HuH-7.5 (cell line): ENCODE results near the gene HOXC5.

ENCODE experiments used
- DNase-seq: peaks from one replicate; pipeline ENCODE4 v3.0.0; 2011; ENCODE audit warnings: low spot score

The HOXC5 gene

DNA sequence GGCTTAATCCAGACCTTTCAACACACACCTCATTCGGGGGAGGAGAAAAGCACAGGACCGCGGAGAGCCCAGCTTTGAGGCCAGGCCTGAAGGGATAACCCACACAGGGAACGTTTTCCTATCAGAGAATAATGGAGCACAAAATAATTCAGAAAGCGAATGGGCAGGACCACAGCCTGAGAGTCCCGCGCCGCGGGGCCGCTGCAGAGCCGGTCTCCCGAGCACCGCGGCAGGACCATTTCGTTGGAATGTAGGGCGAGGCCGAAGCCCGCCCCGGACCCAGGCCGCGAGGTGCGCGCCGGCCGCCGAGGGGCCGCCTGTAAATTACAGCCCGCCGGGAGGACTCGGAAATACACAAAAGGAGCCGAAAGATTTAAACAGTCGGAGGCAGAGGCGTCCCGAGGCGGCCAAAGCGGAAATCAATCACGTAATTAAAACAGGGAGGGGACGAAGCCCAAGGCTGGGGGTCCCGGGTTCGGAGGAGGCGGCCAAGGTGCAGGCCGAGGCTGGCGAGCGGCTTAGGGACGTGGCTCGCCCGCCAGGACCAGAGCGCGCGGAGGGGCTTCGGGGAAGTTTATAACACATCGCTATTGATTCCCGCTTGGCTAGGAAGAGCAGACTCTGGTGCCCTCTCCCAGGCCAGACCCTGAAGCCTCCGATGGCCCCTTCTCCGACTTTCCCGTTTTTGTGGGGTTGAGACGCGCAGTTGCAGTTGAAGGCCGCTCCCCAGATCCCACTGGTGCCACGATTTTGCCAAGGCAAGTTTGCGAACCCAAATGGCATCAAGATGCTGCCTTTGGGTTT is 14.5 kb downstream of the HOXC5 start:
- DNase-seq = no peak

DNA sequence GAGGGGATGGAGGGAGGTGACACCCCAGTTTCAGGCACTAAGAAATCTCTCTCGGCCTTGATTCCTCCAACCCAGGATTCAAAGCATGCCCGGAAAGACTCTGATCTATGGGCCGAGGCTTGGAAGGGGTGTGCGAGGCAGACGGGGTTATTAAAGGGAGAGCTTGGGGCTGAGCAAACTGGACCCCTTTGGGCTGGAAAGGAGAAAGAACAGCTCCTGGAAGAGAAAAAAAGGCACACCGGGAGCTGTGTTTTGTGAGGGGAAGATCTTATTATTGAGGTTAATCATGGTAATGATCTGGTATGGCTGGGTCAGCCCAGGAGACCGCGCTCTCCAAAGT is 15.1 kb downstream of the HOXC5 start:
- DNase-seq = no peak

DNA sequence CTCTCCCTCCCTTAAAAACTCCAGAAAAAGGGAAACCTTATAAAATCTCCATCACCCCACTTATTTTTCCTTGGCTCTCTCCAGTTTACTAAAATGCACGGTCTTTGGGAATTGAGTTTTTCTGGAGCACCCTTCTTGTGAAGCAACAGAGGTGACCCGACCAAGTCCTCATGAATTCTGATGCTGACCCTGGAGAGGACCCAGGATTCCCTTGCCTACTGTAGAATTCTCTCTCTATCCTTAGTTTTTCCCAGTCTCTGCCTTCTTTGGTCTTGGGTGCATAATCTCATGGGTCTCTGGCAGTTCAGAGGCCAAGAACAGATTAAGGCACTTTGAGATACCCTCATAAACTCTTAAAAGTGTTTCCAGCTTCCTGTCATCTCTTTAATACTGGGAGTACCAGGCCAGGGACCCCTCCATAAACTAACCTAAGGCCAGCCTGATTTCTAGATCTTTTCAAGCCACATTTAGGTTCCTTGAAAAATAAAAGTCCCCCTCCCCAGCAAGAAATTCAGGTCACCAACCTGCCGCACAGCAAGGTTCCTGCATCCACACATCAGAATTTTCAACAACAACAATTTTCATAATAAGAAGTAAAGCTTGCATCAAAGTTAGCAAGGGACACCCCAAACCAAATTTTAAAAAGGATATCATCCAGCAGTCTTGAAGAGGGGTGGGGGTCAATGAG is 15.7 kb downstream of the HOXC5 start:
- no peak for DNase-seq

DNA sequence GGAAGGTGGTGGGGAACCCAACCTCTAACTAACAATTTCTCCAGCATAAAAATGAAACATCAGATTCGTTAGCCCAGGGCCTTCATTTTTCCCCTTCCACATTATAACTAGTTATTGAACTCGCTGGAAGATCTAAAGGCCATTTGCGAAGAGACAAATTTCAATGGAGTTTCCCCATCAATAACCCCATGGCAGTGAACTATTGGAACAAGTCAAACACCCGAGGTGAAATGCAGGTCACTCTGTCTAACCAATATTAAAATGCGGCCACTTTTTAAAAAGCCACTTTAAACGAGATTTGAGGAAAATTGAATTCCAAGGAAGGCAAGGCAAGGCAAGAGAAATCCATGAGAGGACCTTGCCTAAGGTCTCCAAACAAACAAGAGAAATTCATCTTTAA is 16.3 kb downstream of the HOXC5 start:
- no peak for DNase-seq

DNA sequence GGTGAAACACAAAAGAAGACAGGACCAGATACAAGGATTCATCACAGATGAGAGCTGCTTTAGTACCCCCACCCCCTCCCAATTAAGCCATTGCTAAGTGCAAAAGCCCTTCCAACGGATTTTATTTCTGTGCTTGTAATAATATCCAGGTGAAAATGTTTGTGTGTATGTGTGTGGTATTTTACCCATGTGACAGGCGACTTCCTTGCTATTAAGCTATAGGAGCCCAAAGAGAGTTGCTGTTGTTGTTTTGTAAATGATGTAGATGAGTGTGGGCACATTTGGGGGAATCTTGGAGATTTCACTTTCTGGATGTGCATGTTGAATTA is 17.6 kb downstream of the HOXC5 start:
- DNase-seq = no peak

- peak; percentile 59 for DNase-seq
Measured at GRCh38 chr12:54051026-54051842, 18.4 kb downstream of the HOXC5 start.

GRCh38 chr12:54051874-54052437 is 19.1 kb downstream of the HOXC5 start:
- no peak for DNase-seq

DNA sequence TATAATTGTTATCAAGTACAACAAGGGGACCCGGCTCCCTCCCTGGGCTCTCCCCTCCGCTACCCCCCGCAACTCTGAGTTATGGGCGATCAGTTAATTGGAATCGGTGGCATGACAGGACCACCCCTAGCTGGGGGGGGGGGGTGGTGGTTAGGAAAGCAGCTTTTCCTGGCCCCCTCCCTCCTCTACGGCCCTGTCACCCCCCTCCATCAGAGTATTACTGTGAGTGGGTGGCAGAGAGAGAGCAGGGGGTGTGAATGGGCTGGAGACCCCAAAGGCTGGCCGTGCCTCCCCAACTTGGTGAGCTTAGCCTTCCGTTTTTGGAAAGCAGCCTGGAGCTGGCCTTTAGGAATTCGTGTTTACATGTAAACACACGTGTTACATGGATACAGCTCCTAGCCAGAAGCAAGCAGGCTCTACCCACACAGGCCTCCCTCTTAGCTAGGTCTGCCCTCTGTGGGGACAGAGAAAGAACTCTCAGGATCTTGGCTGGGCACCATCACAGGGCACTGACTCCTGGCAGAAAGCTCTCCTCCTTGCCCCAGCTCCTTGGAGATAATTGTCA is 19.7 kb downstream of the HOXC5 start:
- no peak for DNase-seq

GRCh38 chr12:54053003-54053750 is 20.3 kb downstream of the HOXC5 start:
- DNase-seq = peak; percentile 56

DNA sequence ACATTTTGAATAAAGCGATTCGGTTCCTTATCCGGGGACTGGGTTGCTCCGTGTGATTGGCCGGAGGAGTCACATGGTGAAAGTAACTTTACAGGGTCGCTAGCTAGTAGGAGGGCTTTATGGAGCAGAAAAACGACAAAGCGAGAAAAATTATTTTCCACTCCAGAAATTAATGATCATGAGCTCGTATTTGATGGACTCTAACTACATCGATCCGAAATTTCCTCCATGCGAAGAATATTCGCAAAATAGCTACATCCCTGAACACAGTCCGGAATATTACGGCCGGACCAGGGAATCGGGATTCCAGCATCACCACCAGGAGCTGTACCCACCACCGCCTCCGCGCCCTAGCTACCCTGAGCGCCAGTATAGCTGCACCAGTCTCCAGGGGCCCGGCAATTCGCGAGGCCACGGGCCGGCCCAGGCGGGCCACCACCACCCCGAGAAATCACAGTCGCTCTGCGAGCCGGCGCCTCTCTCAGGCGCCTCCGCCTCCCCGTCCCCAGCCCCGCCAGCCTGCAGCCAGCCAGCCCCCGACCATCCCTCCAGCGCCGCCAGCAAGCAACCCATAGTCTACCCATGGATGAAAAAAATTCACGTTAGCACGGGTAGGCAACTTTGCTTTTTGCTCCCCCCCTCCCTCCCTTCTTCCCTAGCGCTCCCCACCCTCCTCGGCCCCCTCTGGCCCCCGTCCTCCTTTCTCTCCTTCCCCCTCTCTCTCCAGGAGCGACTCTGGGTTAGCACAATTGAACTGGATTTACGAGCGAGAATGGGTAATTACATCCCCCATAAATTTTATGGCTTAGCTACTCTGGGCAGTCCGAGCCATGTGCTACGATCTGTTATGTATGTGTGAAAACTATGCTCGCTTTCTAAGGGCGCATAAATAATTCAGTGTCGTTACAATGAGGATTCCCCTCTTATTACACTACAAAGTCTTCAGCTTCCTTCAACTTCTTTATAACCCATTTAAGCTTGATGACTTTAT is 21.2 kb downstream of the HOXC5 start, which contains the start of gene HOXC4:
HOXC4 (plus strand) TSS at position 85 of the 991 bp plus-strand sequence; CDS start at position 173, 88 bp downstream.
- peak; percentile 86 for DNase-seq

GRCh38 chr12:54054742-54055194 is 21.9 kb downstream of the HOXC5 start:
- DNase-seq = no peak

GRCh38 chr12:54055552-54055951 is 22.7 kb downstream of the HOXC5 start:
- DNase-seq = no peak

- DNase-seq = no peak
Measured at GRCh38 chr12:54056110-54056509, 23.3 kb downstream of the HOXC5 start.

GRCh38 chr12:54058128-54058768 is 25.4 kb downstream of the HOXC5 start:
- no peak for DNase-seq

DNA sequence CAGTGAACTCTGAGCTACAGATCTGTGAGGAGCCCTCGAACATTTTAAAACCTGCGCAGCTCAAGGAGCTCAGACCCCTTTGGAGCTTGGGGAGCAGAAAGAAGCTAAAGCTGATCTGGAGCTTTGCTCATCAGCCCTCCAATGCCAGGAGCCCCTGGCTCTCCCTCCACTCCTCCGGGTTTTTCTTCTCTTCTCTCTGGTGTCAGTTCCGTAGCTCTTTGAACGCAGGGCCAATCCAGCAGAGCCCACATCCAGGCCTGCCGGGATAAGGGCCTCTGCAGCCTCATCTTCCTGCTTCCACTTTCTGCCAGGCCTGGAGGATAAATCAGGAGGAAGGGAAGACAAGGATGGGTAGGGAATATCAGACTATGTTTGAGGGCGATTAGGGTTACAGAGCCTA is 26.8 kb downstream of the HOXC5 start:
- no peak for DNase-seq

DNA sequence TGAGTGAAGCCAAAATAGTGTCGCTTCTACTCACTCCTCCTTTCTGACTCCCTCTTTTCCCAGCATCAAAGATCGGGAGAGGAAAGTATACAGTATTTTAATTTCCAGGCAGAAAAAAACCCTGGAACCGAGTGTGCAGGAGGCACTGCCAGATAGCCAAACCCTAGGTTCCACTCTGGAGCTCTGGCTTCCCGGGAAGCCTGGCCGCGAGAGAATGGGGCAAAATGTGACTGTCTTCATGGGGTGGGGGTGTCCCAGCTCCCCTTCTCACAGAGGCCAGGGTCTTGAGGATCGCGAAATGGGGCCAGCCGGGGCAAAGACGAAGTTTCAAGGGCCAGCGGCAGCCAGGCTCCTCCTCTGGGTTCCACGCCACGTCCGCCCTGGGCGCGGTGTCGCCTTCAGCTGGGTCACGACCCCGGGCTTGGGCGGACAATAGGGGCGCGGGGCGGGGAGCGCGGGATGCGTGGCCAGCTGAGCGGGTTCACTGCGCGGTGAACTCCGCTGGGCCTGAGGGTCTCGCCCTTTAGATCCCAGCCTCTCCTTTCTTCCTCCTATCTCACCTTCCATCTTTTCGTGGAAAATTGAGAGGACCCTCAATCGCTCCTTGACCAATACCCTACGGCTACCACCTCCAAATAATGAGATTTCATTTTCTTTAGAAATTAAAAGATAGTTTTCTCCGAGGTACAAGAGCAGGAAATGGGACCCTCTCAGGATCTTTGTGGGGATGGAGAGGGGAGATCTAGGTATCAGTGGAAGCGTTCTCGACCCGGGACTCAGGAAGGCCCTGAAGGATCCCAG is 27.5 kb downstream of the HOXC5 start:
- no peak for DNase-seq

- no peak for DNase-seq
Measured at GRCh38 chr12:54060975-54061778, 28.3 kb downstream of the HOXC5 start.

- DNase-seq = no peak
Measured at GRCh38 chr12:54065677-54066076, 32.8 kb downstream of the HOXC5 start.
